Mucosa of stomach (tissue), 1 donor: ENCODE measurements around the gene TRABD2A.
A peak's percentile ranks its signal among the peaks of the same experiment; 100 is the strongest.

ENCODE experiments used
- H3K27me3 ChIP-seq: one replicate; pipeline ENCODE4 v1.7.0; 2013; ENCODE audit warnings: mild to moderate bottlenecking, low read length; ENCODE audit not compliant: control insufficient read depth, insufficient read depth
- H3K36me3 ChIP-seq: one replicate; pipeline ENCODE4 v1.7.0; 2013; ENCODE audit warnings: low read length; ENCODE audit not compliant: control insufficient read depth, insufficient read depth
- H3K4me1 ChIP-seq: one replicate; pipeline ENCODE4 v1.7.0; 2013; ENCODE audit warnings: mild to moderate bottlenecking, low read length; ENCODE audit not compliant: control insufficient read depth, insufficient read depth
- H3K4me3 ChIP-seq: one replicate; pipeline ENCODE4 v1.7.0; 2013; ENCODE audit warnings: low read length
- H3K9ac ChIP-seq: one replicate; pipeline ENCODE4 v1.7.0; 2013; ENCODE audit warnings: mild to moderate bottlenecking, low read length, moderate library complexity
- H3K9me3 ChIP-seq: one replicate; pipeline ENCODE4 v1.7.0; 2013; ENCODE audit warnings: mild to moderate bottlenecking, low read length, moderate library complexity; ENCODE audit not compliant: control insufficient read depth
- donor health status: Pancreatic carcinoma.

The TRABD2A gene

GRCh38 chr2:84899304-84900204, 18.7 kb upstream of the TRABD2A start:
- no peak overlapping the region for H3K9ac ChIP-seq

GRCh38 chr2:84897773-84898172, 16.9 kb upstream of the TRABD2A start:
- Histone ChIP-seq H3K4me3 (no peak overlapping the region), H3K9ac (no peak overlapping the region), H3K36me3 (no peaks in the 10 kb centered on the region)

More at GRCh38 chr2:84899304-84900204, 18.7 kb upstream of the TRABD2A start:
- Histone ChIP-seq H3K4me1 (peaks cover 8% of the 10 kb centered on the region), H3K9me3 (no peaks in the 10 kb centered on the region), H3K4me3 (no peak overlapping the region), H3K36me3 (no peaks in the 10 kb centered on the region), H3K27me3 (no peaks in the 10 kb centered on the region)

GRCh38 chr2:84896567-84896966, 15.7 kb upstream of the TRABD2A start:
- no peak overlapping the region for H3K9ac ChIP-seq
- no peaks in the 10 kb centered on the region for H3K36me3 ChIP-seq
- H3K4me1 ChIP-seq = peaks cover 5% of the 10 kb centered on the region
- H3K4me3 ChIP-seq = no peak overlapping the region
- H3K9me3 ChIP-seq = no peaks in the 10 kb centered on the region
- H3K27me3 ChIP-seq = no peaks in the 10 kb centered on the region

More at GRCh38 chr2:84897773-84898172, 16.9 kb upstream of the TRABD2A start:
- Histone ChIP-seq H3K4me1 (peaks cover 5% of the 10 kb centered on the region), H3K27me3 (no peaks in the 10 kb centered on the region), H3K9me3 (no peaks in the 10 kb centered on the region)

- H3K4me3 ChIP-seq = no peak overlapping the region
- H3K4me1 ChIP-seq = peaks cover 5% of the 10 kb centered on the region
- no peaks in the 10 kb centered on the region for H3K9me3 ChIP-seq
- H3K36me3 ChIP-seq = no peaks in the 10 kb centered on the region
- no peaks in the 10 kb centered on the region for H3K27me3 ChIP-seq
- no peak overlapping the region for H3K9ac ChIP-seq
Observed at GRCh38 chr2:84894758-84895520, 14.1 kb upstream of the TRABD2A start.

GRCh38 chr2:84894131-84894586, 13.3 kb upstream of the TRABD2A start:
- Histone ChIP-seq H3K4me1 (peaks cover 8% of the 10 kb centered on the region), H3K4me3 (no peak overlapping the region), H3K9me3 (no peaks in the 10 kb centered on the region), H3K36me3 (no peaks in the 10 kb centered on the region), H3K9ac (no peak overlapping the region), H3K27me3 (no peaks in the 10 kb centered on the region)

GRCh38 chr2:84891355-84892010, 10.6 kb upstream of the TRABD2A start:
- Histone ChIP-seq H3K36me3 (no peaks in the 10 kb centered on the region), H3K9me3 (no peaks in the 10 kb centered on the region), H3K9ac (no peak overlapping the region), H3K27me3 (no peaks in the 10 kb centered on the region), H3K4me1 (peaks cover 12% of the 10 kb centered on the region), H3K4me3 (no peak overlapping the region)

- no peak overlapping the region for H3K9ac ChIP-seq
- H3K4me1 ChIP-seq = peaks cover 12% of the 10 kb centered on the region
- H3K4me3 ChIP-seq = no peak overlapping the region
- H3K9me3 ChIP-seq = no peaks in the 10 kb centered on the region
- no peaks in the 10 kb centered on the region for H3K27me3 ChIP-seq
- no peaks in the 10 kb centered on the region for H3K36me3 ChIP-seq
Observed at GRCh38 chr2:84889332-84889731, 8.4 kb upstream of the TRABD2A start.

GRCh38 chr2:84888401-84889276, 7.8 kb upstream of the TRABD2A start:
- peak overlapping the region; percentile 45 for H3K9ac ChIP-seq

GRCh38 chr2:84886791-84887190, 5.9 kb upstream of the TRABD2A start:
- no peaks in the 10 kb centered on the region for H3K27me3 ChIP-seq
- H3K4me3 ChIP-seq = no peak overlapping the region
- H3K9ac ChIP-seq = no peak overlapping the region
- no peaks in the 10 kb centered on the region for H3K36me3 ChIP-seq
- H3K9me3 ChIP-seq = no peaks in the 10 kb centered on the region
- H3K4me1 ChIP-seq = peaks cover 12% of the 10 kb centered on the region

More at GRCh38 chr2:84888401-84889276, 7.8 kb upstream of the TRABD2A start:
- H3K4me1 ChIP-seq = peaks cover 12% of the 10 kb centered on the region
- no peaks in the 10 kb centered on the region for H3K36me3 ChIP-seq
- H3K4me3 ChIP-seq = no peak overlapping the region
- no peaks in the 10 kb centered on the region for H3K27me3 ChIP-seq
- H3K9me3 ChIP-seq = no peaks in the 10 kb centered on the region

- H3K9ac ChIP-seq = no peak overlapping the region
- no peak overlapping the region for H3K4me3 ChIP-seq
- no peaks in the 10 kb centered on the region for H3K36me3 ChIP-seq
- peaks cover 24% of the 10 kb centered on the region for H3K4me1 ChIP-seq
- H3K27me3 ChIP-seq = peaks cover 14% of the 10 kb centered on the region
- no peaks in the 10 kb centered on the region for H3K9me3 ChIP-seq
Observed at GRCh38 chr2:84885111-84885510, 4.2 kb upstream of the TRABD2A start.

- Histone ChIP-seq H3K36me3 (no peaks in the 10 kb centered on the region), H3K9me3 (no peaks in the 10 kb centered on the region), H3K4me1 (peaks cover 25% of the 10 kb centered on the region), H3K9ac (no peak overlapping the region), H3K4me3 (no peak overlapping the region), H3K27me3 (peaks cover 17% of the 10 kb centered on the region)
Observed at GRCh38 chr2:84884449-84884848, 3.6 kb upstream of the TRABD2A start.
